ENCODE measurements around the gene SNAI1. TPM values are rescaled to one million over a fixed set of nuclear protein-coding genes. Genes with fewer than 3 reads are reported as not detected.

SNAI1 gene
- total and polyA plus RNA-seq, 2 donors (not counting 3 experiments of a cell fraction or from before 2014, with no cell fraction given), result 10.8 to 13.4 TPM

DNA sequence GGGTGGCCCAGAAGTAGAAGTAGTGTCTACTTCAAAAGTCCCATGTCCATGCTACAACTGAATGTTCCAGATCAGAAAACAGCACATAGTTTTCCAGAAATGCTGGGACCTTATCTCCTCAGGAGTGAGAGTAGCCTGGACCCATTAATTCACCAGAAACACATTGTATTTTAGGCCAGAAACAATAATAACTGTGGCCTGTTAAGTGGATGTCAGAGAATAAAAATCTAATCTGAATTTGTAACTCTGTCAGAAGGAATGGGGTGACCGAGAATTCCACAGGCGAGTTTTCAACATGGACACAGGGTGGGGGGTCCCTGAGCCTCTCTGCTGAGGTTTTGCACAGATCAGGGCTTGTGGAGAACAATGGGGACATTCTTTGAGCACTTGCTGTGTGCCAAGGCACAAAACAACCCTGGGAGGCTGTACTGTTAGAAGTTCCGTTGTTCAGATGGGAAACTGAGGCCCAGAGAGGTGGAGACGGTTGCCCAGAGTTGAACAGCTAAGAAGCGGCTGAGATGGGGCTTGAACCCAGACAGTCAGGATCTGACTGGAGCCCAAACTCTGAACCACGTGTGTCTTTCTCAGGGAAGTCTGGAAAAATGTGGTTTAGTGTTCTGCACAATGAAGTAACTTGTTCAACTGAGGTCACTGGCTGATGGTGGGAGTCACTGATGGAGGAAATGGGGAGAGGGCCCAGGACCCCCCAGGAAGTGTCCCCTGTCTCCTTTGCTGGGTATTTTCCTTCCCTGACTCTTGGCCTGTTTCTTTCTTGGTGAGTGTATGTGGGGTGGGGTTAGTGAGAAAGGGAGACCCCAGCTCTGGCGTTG is 44.2 kb downstream of the SNAI1 start:
- Histone ChIP-seq H2AFZ (ENCODE audit: low read depth, low read length) (no peak overlapping the region), H3K27me3 (ENCODE audit: control insufficient read depth in 2 of 2, insufficient read depth in 2 of 2, low read length in 2 of 2) (no peaks in the 10 kb centered on the region), H3K4me2 (ENCODE audit: insufficient read depth, low read length) (no peak overlapping the region), H3K9me3 (replicated peaks; ENCODE audit: control insufficient read depth, insufficient read depth, low read length) (no peaks in the 10 kb centered on the region), H3K4me3 (replicated peaks in 1 of 3; ENCODE audit: insufficient read depth in 1 of 3, low read depth in 1 of 3, low read length in 3 of 3) (no peak overlapping the region), H3K27ac (ENCODE audit: insufficient read depth, low read depth, low read length) (peak overlapping the region; percentile 99), H3K9ac (replicated peaks; ENCODE audit: extremely low read depth, insufficient read depth, low read length) (peak overlapping the region; percentile 61), H3K36me3 (ENCODE audit: control insufficient read depth in 2 of 2, extremely low read depth in 1 of 2, insufficient read depth in 2 of 2, low read length in 2 of 2) (no peaks in the 10 kb centered on the region), H3K9me1 (replicated peaks; ENCODE audit: control insufficient read depth, extremely low read depth, insufficient read depth, low read length) (no peaks in the 10 kb centered on the region), H4K20me1 (replicated peaks; ENCODE audit: control insufficient read depth, extremely low read depth, insufficient read depth, low read length) (no peaks in the 10 kb centered on the region), H3K4me1 (ENCODE audit: control insufficient read depth, extremely low read depth, insufficient read depth, low read length) (peaks cover 43% of the 10 kb centered on the region), H3K79me2 (ENCODE audit: control insufficient read depth, insufficient read depth, low read length) (no peaks in the 10 kb centered on the region)
- FAIRE-seq (peak; percentile 70), DNase-seq (ENCODE audit: low read depth, low spot score) (no peak)
- dilution Hi-C loops (cut with MboI; ENCODE audit: extremely low pct_ligation_motif_present, low sequenced_read_pairs) (no loop called here), intact Hi-C loops (cut with micrococcal nuclease) (no loop called here)
- ChIA-PET CTCF (interaction anchor here (0.7 to 2.1 kb wide), 5 partner anchors 14 to 48 kb away, joined by 3 to 7 read pairs (median 6); no protein-coding TSS in a partner anchor), POLR2A (interaction anchor here (0.7 kb wide), 1 partner anchor 38 kb away, joined by 4 read pairs; no protein-coding TSS in a partner anchor)
- no TSS peak for BruUV-seq (replicated peaks)
- TF ChIP-seq POLR2AphosphoS5 (IDR thresholded peaks at IDR 0.05; ENCODE audit: insufficient read depth, low read depth, low read length) (no peak), FOS (IDR thresholded peaks at IDR 0.05; ENCODE audit: borderline replicate concordance, insufficient read depth, low read length) (no peak), EZH2 (IDR thresholded peaks at IDR 0.05; ENCODE audit: borderline replicate concordance, low read depth, low read length, severe bottlenecking) (no peak), POLR2A (IDR thresholded peaks at IDR 0.05; ENCODE audit: low read depth, low read length) (no peak), JUN (IDR thresholded peaks at IDR 0.05; ENCODE audit: borderline replicate concordance, insufficient read depth, insufficient read length, low read depth) (no peak), GATA2 (IDR thresholded peaks at IDR 0.05; ENCODE audit: insufficient read depth, insufficient read length, low read depth, low read length) (no peak), MYC (IDR thresholded peaks at IDR 0.05; ENCODE audit: low read depth, low read length) (no peak)
- TF ChIP-seq, protein P1, sequence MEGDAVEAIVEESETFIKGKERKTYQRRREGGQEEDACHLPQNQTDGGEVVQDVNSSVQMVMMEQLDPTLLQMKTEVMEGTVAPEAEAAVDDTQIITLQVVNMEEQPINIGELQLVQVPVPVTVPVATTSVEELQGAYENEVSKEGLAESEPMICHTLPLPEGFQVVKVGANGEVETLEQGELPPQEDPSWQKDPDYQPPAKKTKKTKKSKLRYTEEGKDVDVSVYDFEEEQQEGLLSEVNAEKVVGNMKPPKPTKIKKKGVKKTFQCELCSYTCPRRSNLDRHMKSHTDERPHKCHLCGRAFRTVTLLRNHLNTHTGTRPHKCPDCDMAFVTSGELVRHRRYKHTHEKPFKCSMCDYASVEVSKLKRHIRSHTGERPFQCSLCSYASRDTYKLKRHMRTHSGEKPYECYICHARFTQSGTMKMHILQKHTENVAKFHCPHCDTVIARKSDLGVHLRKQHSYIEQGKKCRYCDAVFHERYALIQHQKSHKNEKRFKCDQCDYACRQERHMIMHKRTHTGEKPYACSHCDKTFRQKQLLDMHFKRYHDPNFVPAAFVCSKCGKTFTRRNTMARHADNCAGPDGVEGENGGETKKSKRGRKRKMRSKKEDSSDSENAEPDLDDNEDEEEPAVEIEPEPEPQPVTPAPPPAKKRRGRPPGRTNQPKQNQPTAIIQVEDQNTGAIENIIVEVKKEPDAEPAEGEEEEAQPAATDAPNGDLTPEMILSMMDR (IDR thresholded peaks at IDR 0.05; ENCODE audit: extremely low read depth in 1 of 2, insufficient read depth in 1 of 2, low read depth in 1 of 2, low read length in 2 of 2), result no peak
- TF ChIP-seq, protein P2, sequence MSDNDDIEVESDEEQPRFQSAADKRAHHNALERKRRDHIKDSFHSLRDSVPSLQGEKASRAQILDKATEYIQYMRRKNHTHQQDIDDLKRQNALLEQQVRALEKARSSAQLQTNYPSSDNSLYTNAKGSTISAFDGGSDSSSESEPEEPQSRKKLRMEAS (IDR thresholded peaks at IDR 0.05; ENCODE audit: insufficient read depth, insufficient read length), result no peak
